Measurements from ENCODE around the gene SYNGR4.
"Not testable (repeated sequence)": the region's sequence is repeated elsewhere in the genome, so short reads cannot be mapped to it uniquely, and the experiment has no call there.

SYNGR4 gene

GRCh38 chr19:48342414-48342738 is 21.8 kb upstream of the SYNGR4 start:
- no peak for FAIRE-seq

- FAIRE-seq: no peak
These were observed 21.2 kb upstream of the SYNGR4 start for GRCh38 chr19:48342841-48343540.

GRCh38 chr19:48344892-48345291 is 19.3 kb upstream of the SYNGR4 start:
- no peak for FAIRE-seq

- no peak for FAIRE-seq
These were observed 18.0 kb upstream of the SYNGR4 start for GRCh38 chr19:48346191-48346590.

- FAIRE-seq: no peak
These were observed 16.1 kb upstream of the SYNGR4 start for GRCh38 chr19:48348045-48348444.

- no peak for FAIRE-seq
These were observed 15.4 kb upstream of the SYNGR4 start for GRCh38 chr19:48348737-48349136.

GRCh38 chr19:48350856-48351255 is 13.3 kb upstream of the SYNGR4 start:
- no peak for FAIRE-seq

- no peak for FAIRE-seq
These were observed 12.8 kb upstream of the SYNGR4 start for GRCh38 chr19:48351341-48351752.

GRCh38 chr19:48353677-48354076 is 10.5 kb upstream of the SYNGR4 start:
- FAIRE-seq: no peak

- no peak for FAIRE-seq
These were observed 9.7 kb upstream of the SYNGR4 start for GRCh38 chr19:48354332-48354992.

GRCh38 chr19:48355365-48355954 is 8.7 kb upstream of the SYNGR4 start:
- FAIRE-seq: no peak

GRCh38 chr19:48359123-48359522 is 5.0 kb upstream of the SYNGR4 start:
- FAIRE-seq: no peak

GRCh38 chr19:48361912-48362311 is 2.3 kb upstream of the SYNGR4 start:
- no peak for FAIRE-seq

GRCh38 chr19:48362716-48363499 is 1.3 kb upstream of the SYNGR4 start:
- peak; percentile 81 for FAIRE-seq

GRCh38 chr19:48363500-48363809 is 712 bp upstream of the SYNGR4 start:
- no peak for FAIRE-seq

- FAIRE-seq: no peak
These were observed 606 bp downstream of the SYNGR4 start for GRCh38 chr19:48364598-48365348.

- no peak for FAIRE-seq
These were observed 1.4 kb downstream of the SYNGR4 start for GRCh38 chr19:48365602-48366001.

GRCh38 chr19:48367855-48368254 is 3.7 kb downstream of the SYNGR4 start:
- FAIRE-seq: no peak

GRCh38 chr19:48368936-48369335 is 4.8 kb downstream of the SYNGR4 start:
- FAIRE-seq: no peak

- FAIRE-seq: no peak
These were observed 6.8 kb downstream of the SYNGR4 start for GRCh38 chr19:48370955-48371354.

GRCh38 chr19:48371367-48371766 is 7.2 kb downstream of the SYNGR4 start:
- FAIRE-seq: no peak

GRCh38 chr19:48371771-48372170 is 7.6 kb downstream of the SYNGR4 start:
- FAIRE-seq: not testable (repeated sequence)

GRCh38 chr19:48372904-48373303 is 8.7 kb downstream of the SYNGR4 start:
- no peak for FAIRE-seq
